Measurements from ENCODE around the gene HYAL2.

Gene HYAL2

DNA sequence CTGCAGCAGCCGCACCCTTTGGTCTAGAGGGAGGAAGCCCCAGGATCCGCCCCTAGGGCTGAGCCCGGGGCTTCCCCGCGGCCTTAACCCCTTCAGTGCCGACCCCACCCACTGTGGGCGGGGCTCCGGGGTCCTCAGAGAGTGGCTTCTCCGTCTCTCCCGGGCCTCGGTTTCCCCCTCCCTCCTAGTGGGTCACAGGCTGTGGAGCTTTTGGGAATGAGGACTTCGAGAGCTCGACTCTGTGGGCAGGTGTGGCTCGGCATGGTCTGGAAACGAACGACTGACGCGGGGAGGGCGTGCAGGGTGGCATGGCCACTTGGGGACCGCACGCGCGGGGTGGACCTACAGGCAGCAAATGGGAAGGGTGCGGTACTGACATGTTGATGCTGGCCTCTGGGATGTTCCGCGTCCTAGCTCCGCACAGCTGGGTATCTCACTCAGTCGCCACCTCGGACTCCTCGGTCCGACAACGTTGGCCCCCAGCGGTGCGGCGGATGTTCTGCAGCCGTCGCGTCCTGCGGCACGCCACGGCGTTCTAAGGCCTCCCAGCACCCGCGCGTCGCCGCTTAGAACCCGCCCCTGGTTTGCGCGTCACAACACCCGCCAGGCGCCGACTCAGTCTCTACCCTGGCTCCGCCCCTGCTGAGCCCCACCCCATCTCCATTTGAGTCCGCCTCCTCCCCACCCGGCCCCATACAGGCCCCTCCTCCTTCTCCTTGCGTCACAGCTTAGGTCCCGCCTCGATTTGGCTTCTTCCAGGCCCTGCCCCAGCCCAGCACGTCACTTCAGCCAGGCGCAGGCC, 23.5 kb downstream of the HYAL2 start, which contains the start of the genes HYAL3 and NAA80:
Gene HYAL3 (minus strand): TSS at position 570 of the 802 bp plus-strand sequence. CDS start 3,803 bp downstream, outside the sequence.
Gene NAA80 (minus strand): TSS at position 570 of the 802 bp plus-strand sequence. CDS start 1,942 bp downstream, outside the sequence.
- H3K27me3 ChIP-seq (ENCODE audit: control insufficient read depth, insufficient read depth, low read length), result no peaks in the 10 kb centered on the region
- H3K9me3 ChIP-seq (ENCODE audit: control insufficient read depth, low read depth, low read length), result no peaks in the 10 kb centered on the region
- no peak within 1 kb of the TSS for H3K27ac ChIP-seq (ENCODE audit: low read length)
- H3K36me3 ChIP-seq (ENCODE audit: control insufficient read depth, low read depth, low read length), result no peaks in the 10 kb centered on the region
- peak within 1 kb of the TSS; percentile 92 for H3K4me3 ChIP-seq (ENCODE audit: low read length)
- peak within 1 kb of the TSS; percentile 40 for H3K9ac ChIP-seq (ENCODE audit: low read length)
- H3K4me1 ChIP-seq (ENCODE audit: control insufficient read depth, low read depth, low read length), result peaks cover 18% of the 10 kb centered on the region

DNA sequence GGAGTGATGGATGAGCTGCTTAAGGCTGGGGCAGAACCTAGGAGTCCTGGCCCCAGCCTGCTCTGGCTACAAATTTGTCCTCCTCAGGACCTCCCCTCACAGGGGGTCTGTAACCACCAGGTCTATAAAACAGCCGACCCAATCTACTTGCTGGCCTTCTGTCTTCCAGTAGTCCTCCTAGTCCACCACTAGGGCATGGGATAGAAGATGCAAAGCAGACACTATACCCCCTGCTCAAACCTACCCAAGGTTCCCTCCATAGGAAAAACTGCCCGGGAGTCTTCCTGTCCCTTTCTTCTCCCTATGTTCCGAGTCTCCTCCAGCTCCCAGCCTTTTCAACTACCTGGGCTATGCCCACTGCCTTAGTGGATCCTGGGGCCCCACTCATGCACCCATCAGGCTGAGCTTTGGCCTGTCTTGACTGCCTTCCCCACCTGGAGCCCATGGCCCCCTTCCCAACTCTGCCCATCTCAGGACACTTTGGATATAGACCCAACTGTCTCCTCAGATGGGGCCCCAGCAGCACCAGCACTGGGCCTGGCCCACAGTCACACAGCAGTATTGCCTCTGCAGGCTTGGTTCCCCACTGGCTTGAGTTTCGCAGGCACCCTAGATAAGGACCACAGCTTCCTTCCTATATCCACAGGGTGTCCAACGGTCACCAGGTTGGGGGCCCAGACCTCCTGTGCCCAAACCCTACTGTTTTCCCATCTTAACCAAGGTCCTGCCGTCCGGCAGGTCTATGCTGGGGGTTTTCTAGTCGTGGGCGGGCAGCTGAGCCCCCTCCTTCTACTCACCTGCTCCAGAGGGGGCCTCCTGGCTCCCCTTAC, 24.4 kb downstream of the HYAL2 start:
- Histone ChIP-seq H3K4me3 (ENCODE audit: low read length) (peak overlapping the region; percentile 92), H3K36me3 (ENCODE audit: control insufficient read depth, low read depth, low read length) (no peaks in the 10 kb centered on the region), H3K4me1 (ENCODE audit: control insufficient read depth, low read depth, low read length) (peaks cover 10% of the 10 kb centered on the region), H3K27ac (ENCODE audit: low read length) (no peak overlapping the region), H3K9me3 (ENCODE audit: control insufficient read depth, low read depth, low read length) (no peaks in the 10 kb centered on the region), H3K27me3 (ENCODE audit: control insufficient read depth, insufficient read depth, low read length) (no peaks in the 10 kb centered on the region), H3K9ac (ENCODE audit: low read length) (no peak overlapping the region)

DNA sequence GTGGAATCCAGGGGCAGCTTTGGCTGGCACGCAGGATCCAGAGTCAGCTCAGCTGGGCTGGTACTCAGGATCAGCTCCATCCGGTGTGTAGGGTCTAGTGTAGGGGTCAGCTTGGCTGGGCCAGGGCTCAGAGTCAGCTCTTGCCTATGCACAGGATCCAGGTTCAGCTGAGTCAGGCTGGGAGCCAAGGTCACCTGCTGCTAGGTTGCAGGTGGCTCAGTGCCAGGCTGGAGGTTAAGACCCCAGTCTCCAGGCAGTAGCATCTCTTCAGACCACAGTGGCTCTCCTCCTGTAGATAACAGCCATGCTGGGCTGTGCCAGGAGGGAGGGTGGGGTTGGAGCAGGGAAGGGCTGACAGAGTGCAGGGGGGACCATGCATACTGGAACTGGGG, 25.2 kb downstream of the HYAL2 start:
- no peaks in the 10 kb centered on the region for H3K9me3 ChIP-seq (ENCODE audit: control insufficient read depth, low read depth, low read length)
- no peak overlapping the region for H3K27ac ChIP-seq (ENCODE audit: low read length)
- no peaks in the 10 kb centered on the region for H3K36me3 ChIP-seq (ENCODE audit: control insufficient read depth, low read depth, low read length)
- H3K9ac ChIP-seq (ENCODE audit: low read length), result no peak overlapping the region
- H3K27me3 ChIP-seq (ENCODE audit: control insufficient read depth, insufficient read depth, low read length), result no peaks in the 10 kb centered on the region
- peaks cover 11% of the 10 kb centered on the region for H3K4me1 ChIP-seq (ENCODE audit: control insufficient read depth, low read depth, low read length)
- no peak overlapping the region for H3K4me3 ChIP-seq (ENCODE audit: low read length)

DNA sequence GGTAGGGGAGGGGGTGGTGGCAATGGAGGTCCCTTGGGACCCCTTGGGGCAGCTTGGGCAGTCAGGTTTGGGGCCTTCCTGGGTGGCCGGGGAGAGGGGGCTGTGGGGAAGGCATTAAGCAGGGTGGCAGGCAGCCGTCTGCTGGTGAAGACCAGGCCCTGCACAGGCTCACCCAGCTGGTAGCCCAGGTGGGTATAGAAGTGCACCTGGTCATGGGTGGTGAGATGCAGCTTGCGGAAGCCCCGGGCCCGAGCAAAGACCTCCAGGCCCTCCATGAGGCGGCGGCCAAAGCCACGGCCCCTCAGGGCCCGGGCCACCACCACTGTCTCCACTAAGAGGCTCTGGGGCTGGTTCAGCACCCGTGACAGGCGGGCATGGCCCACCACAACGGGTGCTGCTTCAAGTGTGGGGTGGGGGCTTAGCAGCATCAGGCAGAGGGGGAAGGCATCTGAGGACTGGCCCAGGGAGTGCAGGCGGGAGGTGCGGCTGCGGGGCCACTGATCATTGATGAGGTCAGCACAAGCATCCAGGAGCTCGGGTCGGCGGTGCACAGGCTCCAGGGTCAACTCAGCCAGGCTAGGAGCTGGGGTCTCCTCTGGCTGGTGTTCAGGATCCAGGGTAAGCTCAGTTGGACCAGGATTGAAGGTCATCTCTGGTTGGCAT, 25.7 kb downstream of the HYAL2 start:
- Histone ChIP-seq H3K27me3 (ENCODE audit: control insufficient read depth, insufficient read depth, low read length) (no peaks in the 10 kb centered on the region), H3K9me3 (ENCODE audit: control insufficient read depth, low read depth, low read length) (no peaks in the 10 kb centered on the region), H3K4me1 (ENCODE audit: control insufficient read depth, low read depth, low read length) (peaks cover 11% of the 10 kb centered on the region), H3K36me3 (ENCODE audit: control insufficient read depth, low read depth, low read length) (no peaks in the 10 kb centered on the region), H3K4me3 (ENCODE audit: low read length) (no peak overlapping the region), H3K9ac (ENCODE audit: low read length) (no peak overlapping the region), H3K27ac (ENCODE audit: low read length) (no peak overlapping the region)

DNA sequence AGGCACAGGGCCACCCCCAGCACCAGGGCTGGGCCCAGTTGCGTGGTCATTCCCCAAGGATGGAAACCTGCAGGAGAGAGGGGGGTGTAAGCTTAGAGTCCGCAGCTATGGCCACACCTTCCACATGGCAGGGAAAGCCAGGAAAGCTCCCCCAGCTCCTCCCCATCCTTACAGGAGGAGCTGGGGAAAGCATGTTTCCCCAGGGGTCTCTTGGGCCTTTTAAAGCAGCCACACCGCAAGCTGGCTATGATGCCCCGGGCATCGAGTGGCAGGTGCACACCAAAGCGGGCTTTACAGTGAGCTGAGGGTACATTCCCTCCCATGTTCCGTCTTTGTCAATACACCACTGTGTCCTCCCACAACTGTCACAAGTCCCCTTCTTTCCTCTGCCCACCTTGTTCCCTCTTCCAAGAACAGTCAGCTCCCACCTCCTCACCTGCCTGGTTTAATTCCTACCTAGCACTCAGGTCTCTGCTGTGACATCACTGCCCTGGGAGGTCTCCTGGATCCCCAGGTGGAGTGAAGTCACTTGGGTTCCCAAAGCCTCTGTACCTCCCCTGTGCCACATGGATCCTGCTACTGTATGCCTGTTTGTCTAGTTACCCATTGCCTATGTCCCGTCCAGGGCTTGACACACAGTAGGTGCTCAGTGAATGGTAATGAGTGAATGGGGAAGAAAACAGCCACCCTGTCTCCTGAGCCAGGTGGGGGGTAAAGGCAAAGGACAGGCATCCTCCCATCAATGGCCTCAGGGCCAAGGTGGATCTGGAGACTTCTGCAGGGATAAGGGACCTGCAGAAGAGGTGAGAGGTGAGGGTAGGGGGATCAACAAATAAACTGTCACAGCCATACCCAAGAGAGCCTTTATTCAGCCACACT, 26.8 kb downstream of the HYAL2 start:
- Histone ChIP-seq H3K4me3 (ENCODE audit: low read length) (no peak overlapping the region), H3K27ac (ENCODE audit: low read length) (no peak overlapping the region), H3K27me3 (ENCODE audit: control insufficient read depth, insufficient read depth, low read length) (no peaks in the 10 kb centered on the region), H3K4me1 (ENCODE audit: control insufficient read depth, low read depth, low read length) (peaks cover 11% of the 10 kb centered on the region), H3K9ac (ENCODE audit: low read length) (no peak overlapping the region), H3K36me3 (ENCODE audit: control insufficient read depth, low read depth, low read length) (no peaks in the 10 kb centered on the region), H3K9me3 (ENCODE audit: control insufficient read depth, low read depth, low read length) (no peaks in the 10 kb centered on the region)

DNA sequence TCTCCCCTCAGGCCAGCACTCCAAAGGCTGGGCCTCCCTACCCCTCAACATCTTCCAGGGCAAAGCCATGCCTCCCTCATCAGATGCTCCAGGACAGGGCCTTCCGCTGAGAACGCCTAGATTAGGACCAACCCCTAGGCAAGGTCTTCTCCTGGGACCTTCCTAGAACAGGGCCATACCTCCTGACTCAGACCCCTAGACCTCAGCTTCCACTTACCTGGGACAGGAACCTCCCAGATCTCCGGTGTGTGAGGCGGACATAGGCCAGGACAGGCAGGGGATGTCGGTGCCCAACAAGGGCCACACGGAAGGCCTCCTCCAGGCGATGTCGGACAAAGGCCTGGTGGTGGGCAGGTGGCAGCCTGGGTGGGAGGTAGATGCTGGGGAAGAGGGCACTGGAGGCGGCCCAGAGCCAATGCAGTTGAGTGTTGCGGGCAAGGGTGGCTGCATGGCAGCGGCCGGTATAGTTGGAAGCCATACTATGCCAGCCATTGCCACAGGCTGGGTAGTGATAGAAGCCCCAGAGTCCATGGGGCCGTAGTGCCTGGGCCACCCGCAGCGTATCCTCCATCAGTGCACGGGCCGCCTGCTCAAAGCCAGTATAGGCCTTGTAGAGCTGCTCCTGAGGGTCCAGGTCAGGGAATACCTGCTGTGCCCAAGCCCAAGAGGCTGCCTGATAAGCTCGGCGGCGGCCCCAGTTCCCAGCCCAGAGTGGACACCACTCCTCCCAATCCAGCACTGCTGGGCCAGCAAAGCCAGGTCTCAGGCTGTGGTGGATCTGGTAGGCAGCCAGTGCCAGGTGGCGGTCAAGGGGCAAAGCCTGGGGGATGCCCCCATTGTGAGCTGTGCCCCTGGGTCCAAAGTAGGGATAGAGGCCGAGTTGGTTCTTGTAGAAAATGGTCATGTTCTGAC, 27.8 kb downstream of the HYAL2 start:
- Histone ChIP-seq H3K36me3 (ENCODE audit: control insufficient read depth, low read depth, low read length) (peaks cover 4% of the 10 kb centered on the region), H3K9me3 (ENCODE audit: control insufficient read depth, low read depth, low read length) (no peaks in the 10 kb centered on the region), H3K27me3 (ENCODE audit: control insufficient read depth, insufficient read depth, low read length) (no peaks in the 10 kb centered on the region), H3K4me1 (ENCODE audit: control insufficient read depth, low read depth, low read length) (peaks cover 7% of the 10 kb centered on the region), H3K4me3 (ENCODE audit: low read length) (no peak overlapping the region), H3K27ac (ENCODE audit: low read length) (no peak overlapping the region), H3K9ac (ENCODE audit: low read length) (no peak overlapping the region)

DNA sequence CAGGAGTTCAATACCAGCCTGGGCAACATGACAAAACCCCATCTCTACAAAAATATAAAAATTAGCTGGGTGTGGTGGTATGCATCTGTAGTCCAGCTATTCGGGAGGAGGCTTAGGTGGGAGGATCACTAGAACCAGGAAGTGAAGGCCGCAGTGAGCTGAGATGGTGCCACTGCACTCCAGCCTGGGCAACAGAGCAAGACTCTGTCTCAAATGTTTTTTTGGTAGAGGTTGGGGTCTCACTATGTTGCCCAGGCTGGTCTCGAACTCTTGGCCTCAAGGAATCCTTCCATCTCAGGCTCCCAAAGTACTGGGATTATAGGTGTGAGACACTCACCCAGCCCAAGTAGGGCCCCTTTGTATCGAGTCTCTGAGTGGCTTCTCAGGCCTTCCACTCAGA, 28.5 kb downstream of the HYAL2 start:
- H3K27ac ChIP-seq (ENCODE audit: low read length), result no peak overlapping the region
- peaks cover 11% of the 10 kb centered on the region for H3K36me3 ChIP-seq (ENCODE audit: control insufficient read depth, low read depth, low read length)

DNA sequence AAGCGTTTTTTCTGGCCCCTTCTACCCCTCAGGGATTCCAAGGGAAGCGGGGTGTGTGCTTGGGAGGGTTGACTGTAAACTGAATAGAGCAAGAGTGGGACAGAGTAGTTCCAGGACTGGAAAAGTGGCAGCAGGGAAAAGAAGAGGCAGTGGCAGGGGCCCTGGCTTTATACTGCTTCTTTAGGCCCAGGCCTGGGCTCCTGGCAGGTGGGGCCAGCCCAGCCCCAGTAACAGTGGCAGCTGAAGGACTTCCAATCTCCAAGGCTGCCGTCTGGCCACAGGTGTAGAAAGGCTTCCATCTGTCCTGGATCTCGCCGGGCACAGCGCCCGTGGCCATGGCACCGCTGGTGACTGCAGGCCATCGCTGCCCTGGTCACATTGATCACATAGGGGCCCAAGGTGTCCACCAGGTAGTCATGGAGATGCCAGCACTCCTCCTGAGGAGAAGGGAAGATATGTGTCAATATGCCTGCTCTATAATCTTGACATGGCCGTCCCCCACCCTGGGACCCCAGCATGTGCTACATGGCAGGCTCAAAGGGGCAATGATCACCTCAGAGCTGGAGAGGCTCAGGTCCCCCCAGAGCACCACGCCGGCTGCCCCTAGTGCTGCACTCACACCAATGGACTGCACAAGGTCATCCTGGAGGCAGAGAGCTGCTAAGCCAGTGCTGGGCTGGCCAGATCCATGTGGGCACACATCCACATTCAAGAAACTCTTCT, 29.3 kb downstream of the HYAL2 start:
- peak overlapping the region; percentile 47 for H3K9ac ChIP-seq (ENCODE audit: low read length)
- no peaks in the 10 kb centered on the region for H3K9me3 ChIP-seq (ENCODE audit: control insufficient read depth, low read depth, low read length)
- H3K4me1 ChIP-seq (ENCODE audit: control insufficient read depth, low read depth, low read length), result peaks cover 5% of the 10 kb centered on the region
- peak overlapping the region; percentile 36 for H3K4me3 ChIP-seq (ENCODE audit: low read length)
- no peaks in the 10 kb centered on the region for H3K27me3 ChIP-seq (ENCODE audit: control insufficient read depth, insufficient read depth, low read length)
- no peak overlapping the region for H3K27ac ChIP-seq (ENCODE audit: low read length)
- peaks cover 19% of the 10 kb centered on the region for H3K36me3 ChIP-seq (ENCODE audit: control insufficient read depth, low read depth, low read length)

More for the DNA sequence above, 28.5 kb downstream of the HYAL2 start:
- H3K9ac ChIP-seq (ENCODE audit: low read length), result no peak overlapping the region
- H3K9me3 ChIP-seq (ENCODE audit: control insufficient read depth, low read depth, low read length), result no peaks in the 10 kb centered on the region
- no peaks in the 10 kb centered on the region for H3K27me3 ChIP-seq (ENCODE audit: control insufficient read depth, insufficient read depth, low read length)
- no peak overlapping the region for H3K4me3 ChIP-seq (ENCODE audit: low read length)
- H3K4me1 ChIP-seq (ENCODE audit: control insufficient read depth, low read depth, low read length), result peaks cover 5% of the 10 kb centered on the region

DNA sequence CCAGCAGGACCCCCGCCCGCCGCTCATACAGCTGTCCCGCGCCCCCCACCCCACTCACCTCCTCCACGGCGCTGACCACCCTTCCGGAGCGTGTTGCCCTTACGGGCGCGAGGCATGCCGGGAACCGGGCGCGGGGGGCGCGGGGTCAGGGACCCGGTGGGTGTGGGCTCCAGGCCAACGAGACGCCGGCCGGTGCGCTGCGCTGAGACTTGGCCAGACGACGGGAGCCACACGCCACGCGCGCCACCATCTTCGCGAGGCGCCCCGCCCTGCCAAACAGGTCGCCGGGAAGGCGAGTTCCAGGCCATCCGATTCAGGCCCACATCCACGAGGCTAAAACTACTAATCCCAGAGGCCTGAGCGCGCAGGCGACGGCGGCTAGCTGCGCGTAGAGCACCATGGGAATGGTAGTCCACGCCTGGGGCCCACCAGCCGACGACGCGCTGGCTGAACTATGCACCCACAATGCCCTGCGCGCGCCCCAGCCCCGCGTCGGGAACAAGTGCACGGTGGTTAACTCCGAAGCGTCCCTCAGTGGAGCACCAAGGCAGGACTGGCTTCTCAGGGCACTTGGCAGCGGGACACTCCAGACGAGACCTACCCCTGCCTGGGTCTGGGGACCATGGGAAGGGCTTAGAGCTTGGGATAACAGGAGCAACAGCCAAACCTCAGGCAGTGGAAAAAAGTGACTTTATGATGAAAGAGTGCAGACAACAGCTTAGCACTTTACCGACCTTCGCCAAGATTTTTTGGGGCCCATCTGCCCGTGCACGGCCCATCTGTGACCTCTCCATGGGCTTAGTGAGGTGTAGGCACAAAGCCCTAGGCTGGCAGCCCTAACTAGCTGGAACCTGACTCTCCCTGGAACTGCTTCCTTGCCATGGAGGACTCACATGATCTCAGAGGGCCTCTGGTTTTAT, 30.1 kb downstream of the HYAL2 start, which contains the start of gene IFRD2:
Gene IFRD2 (minus strand): TSS at position 271 of the 920 bp plus-strand sequence. CDS start 155 bp downstream, at position 116.
- H3K9me3 ChIP-seq (ENCODE audit: control insufficient read depth, low read depth, low read length), result no peaks in the 10 kb centered on the region
- peak within 1 kb of the TSS; percentile 88 for H3K9ac ChIP-seq (ENCODE audit: low read length)
- no peaks in the 10 kb centered on the region for H3K27me3 ChIP-seq (ENCODE audit: control insufficient read depth, insufficient read depth, low read length)
- peaks cover 5% of the 10 kb centered on the region for H3K4me1 ChIP-seq (ENCODE audit: control insufficient read depth, low read depth, low read length)
- H3K36me3 ChIP-seq (ENCODE audit: control insufficient read depth, low read depth, low read length), result peaks cover 28% of the 10 kb centered on the region
- H3K27ac ChIP-seq (ENCODE audit: low read length), result peak within 1 kb of the TSS; percentile 6
- peak within 1 kb of the TSS; percentile 93 for H3K4me3 ChIP-seq (ENCODE audit: low read length)
